IPS-15b (cell line): Measurements from ENCODE around the gene KCNQ2.
A peak's percentile ranks its signal among the peaks of the same experiment; 100 is the strongest.

ENCODE experiments used
- H3K27me3 ChIP-seq: one replicate; pipeline ENCODE4 v1.6.1; 2013; ENCODE audit warnings: low read length; ENCODE audit not compliant: control insufficient read depth, insufficient read depth
- H3K36me3 ChIP-seq: one replicate; pipeline ENCODE4 v1.6.1; 2013; ENCODE audit warnings: low read length; ENCODE audit not compliant: control insufficient read depth, insufficient read depth
- H3K4me1 ChIP-seq: one replicate; pipeline ENCODE4 v1.6.1; 2013; ENCODE audit warnings: mild to moderate bottlenecking, low read length; ENCODE audit not compliant: control insufficient read depth, insufficient read depth
- H3K4me3 ChIP-seq: one replicate; pipeline ENCODE4 v1.5.1; 2013; ENCODE audit warnings: low read depth, low read length
- H3K9ac ChIP-seq: one replicate; pipeline ENCODE4 v1.6.1; 2013; ENCODE audit warnings: low read depth, mild to moderate bottlenecking, low read length
- H3K9me3 ChIP-seq: one replicate; pipeline ENCODE4 v1.6.1; 2013; ENCODE audit warnings: mild to moderate bottlenecking, low read length; ENCODE audit not compliant: control insufficient read depth, insufficient read depth

Gene KCNQ2

DNA sequence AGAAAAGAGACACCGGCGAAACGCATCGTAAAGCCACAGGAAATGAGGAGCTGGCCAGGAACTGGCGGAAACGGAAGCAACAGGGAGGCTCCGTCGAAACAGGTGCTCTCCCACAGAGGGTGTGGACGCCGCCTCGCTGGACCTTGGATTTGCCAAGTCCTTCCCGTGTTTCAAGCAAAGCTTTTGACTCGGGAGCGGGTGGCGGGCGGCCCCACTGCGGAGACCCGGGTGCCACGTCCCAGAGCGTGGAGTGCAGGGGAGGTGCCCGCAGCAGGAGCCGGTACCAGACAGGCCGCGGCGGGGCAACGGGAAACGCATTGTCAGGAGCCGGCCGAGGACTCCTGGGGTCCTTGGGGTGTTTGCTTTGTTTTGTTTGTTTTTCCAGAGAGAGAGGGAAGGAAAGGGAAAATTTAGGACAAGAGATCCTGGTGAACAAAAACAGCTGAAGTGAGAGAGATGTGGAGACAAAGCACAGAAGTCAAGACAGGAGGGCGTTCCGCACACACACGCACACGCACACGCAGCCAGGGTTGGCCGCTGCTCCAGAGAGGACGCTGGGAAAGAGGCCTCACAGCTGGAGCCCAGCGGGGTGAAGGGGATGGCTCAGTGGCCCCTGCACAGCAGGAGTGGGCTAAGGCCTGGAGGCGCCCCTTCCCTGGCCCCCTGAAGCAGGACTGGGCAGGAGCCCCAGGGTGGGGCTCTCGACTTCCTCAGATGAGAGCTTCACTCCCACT lies 60.4 kb downstream of the KCNQ2 start:
- Histone ChIP-seq H3K9ac (no peak overlapping the region), H3K4me1 (no peaks in the 10 kb centered on the region), H3K9me3 (no peaks in the 10 kb centered on the region), H3K4me3 (no peak overlapping the region), H3K27me3 (no peaks in the 10 kb centered on the region), H3K36me3 (peaks cover 2% of the 10 kb centered on the region)

DNA sequence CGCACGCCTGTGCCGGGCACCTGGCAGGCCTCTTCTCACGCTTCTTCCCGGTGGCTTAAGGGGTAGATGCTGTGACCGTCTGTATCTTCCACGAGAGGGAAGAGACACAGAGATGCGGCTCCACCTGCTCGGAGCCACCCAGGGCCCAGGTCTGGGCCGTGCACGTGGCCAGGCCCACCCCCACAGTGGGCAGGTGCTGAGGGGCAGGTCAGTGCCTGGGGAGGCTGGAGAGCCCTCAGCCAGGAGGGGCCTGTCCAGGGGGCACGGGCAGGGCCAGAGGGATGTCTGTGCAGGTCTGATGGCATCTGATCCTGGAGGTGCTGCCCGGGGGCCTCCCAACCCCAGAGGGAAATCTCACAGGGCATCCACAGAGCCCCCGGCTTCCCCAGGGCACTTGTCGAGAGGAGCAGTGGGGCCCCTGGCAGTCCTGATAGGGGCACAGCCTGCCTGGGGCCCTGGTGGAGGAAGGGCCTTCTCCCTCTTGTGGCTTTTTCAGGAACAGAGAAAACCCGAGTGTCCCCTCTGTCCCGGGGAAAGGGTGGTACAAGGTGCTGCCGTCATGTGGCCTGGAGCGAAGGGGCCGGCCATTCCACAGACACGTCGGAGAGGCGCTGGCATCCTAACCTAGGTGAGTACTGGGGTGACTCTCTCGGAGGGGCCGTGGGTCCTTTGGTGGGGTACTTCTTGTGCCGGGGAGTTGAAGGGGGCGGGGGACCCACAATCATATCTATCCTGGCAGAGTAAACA lies 61.1 kb downstream of the KCNQ2 start:
- Histone ChIP-seq H3K4me1 (no peaks in the 10 kb centered on the region), H3K4me3 (no peak overlapping the region), H3K36me3 (peaks cover 2% of the 10 kb centered on the region), H3K9ac (no peak overlapping the region), H3K9me3 (no peaks in the 10 kb centered on the region), H3K27me3 (no peaks in the 10 kb centered on the region)

DNA sequence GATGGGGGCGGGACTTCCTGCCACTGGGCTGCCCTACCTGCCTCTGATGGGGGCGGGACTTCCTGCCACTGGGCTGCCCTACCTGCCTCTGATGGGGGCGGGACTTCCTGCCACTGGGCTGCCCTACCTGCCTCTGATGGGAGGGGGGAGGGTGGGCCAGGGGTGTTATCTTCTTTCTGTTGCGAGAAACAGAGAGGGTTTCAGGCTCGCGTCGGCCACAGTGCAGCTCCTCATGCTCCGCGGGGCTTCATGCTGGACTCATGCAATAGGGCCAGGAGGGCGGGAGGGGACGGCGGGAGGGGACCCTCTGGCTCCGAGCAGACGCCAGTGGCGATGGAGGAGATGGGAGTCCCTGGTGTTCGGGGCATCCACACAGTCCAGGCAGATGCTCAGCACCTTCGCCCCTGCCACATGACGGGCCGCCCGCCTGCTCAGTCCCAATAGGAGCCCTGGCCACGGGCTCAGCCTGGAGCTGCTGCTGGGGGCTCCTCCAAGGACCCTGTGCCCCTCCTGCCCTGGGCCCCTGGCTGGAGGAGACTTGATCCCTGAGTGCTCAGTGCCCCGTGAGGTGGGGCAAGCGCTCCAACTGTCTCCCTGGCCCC lies 62.5 kb downstream of the KCNQ2 start:
- H3K9me3 ChIP-seq = no peaks in the 10 kb centered on the region
- no peaks in the 10 kb centered on the region for H3K4me1 ChIP-seq
- H3K36me3 ChIP-seq = peaks cover 2% of the 10 kb centered on the region
- no peak overlapping the region for H3K4me3 ChIP-seq
- H3K9ac ChIP-seq = no peak overlapping the region
- no peaks in the 10 kb centered on the region for H3K27me3 ChIP-seq

DNA sequence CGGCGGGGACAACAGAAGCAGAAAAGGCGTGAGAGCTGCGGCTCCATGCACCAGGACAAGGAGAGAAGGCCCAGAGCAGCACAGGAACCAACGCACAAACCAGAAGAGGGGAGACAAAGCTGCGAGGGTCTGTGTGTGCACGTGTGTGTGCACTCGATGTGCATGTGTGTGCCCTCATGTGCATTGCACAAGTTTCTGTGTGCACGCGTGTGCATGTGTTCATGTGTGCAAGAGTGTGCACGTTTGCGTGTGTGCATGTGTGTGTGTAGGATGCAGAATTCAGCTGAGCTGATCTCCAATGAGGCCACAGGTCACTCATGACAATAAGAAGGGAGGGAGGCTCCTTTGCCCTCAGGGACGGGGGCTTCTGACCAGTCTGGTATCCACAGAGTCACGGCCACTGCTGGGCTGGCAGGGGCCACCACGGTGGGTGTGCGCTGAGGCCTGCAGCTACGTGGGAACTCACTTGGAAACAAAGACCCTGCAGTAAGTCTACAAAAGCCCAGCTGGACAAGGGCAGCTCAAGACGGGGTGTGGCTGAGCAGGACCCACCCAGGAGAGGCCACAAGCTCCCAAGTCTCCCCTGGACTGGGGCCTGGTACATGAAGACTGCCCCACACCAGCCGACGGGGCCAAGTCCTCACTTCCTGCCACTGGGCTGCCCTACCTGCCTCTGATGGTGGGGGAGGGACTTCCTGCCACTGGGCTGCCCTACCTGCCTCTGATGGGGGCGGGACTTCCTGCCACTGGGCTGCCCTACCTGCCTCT lies 63.2 kb downstream of the KCNQ2 start:
- Histone ChIP-seq H3K4me3 (no peak overlapping the region), H3K9ac (peak overlapping the region; percentile 60), H3K9me3 (no peaks in the 10 kb centered on the region), H3K4me1 (no peaks in the 10 kb centered on the region), H3K27me3 (no peaks in the 10 kb centered on the region), H3K36me3 (peaks cover 2% of the 10 kb centered on the region)

- no peaks in the 10 kb centered on the region for H3K27me3 ChIP-seq
These were observed 63.8 kb downstream of the KCNQ2 start for GRCh38 chr20:63408684-63409046.

GRCh38 chr20:63407928-63408683 lies 64.3 kb downstream of the KCNQ2 start:
- Histone ChIP-seq H3K36me3 (no peaks in the 10 kb centered on the region), H3K9me3 (no peaks in the 10 kb centered on the region), H3K27me3 (no peaks in the 10 kb centered on the region), H3K4me3 (no peak overlapping the region), H3K4me1 (no peaks in the 10 kb centered on the region), H3K9ac (no peak overlapping the region)

More at GRCh38 chr20:63408684-63409046, 63.8 kb downstream of the KCNQ2 start:
- no peaks in the 10 kb centered on the region for H3K4me1 ChIP-seq
- peaks cover 2% of the 10 kb centered on the region for H3K36me3 ChIP-seq
- no peaks in the 10 kb centered on the region for H3K9me3 ChIP-seq
- H3K4me3 ChIP-seq = no peak overlapping the region
- H3K9ac ChIP-seq = no peak overlapping the region

GRCh38 chr20:63406617-63407245 lies 65.7 kb downstream of the KCNQ2 start:
- H3K27me3 ChIP-seq = no peaks in the 10 kb centered on the region
- no peaks in the 10 kb centered on the region for H3K4me1 ChIP-seq
- H3K9me3 ChIP-seq = no peaks in the 10 kb centered on the region
- H3K4me3 ChIP-seq = no peak overlapping the region
- no peaks in the 10 kb centered on the region for H3K36me3 ChIP-seq
- no peak overlapping the region for H3K9ac ChIP-seq

DNA sequence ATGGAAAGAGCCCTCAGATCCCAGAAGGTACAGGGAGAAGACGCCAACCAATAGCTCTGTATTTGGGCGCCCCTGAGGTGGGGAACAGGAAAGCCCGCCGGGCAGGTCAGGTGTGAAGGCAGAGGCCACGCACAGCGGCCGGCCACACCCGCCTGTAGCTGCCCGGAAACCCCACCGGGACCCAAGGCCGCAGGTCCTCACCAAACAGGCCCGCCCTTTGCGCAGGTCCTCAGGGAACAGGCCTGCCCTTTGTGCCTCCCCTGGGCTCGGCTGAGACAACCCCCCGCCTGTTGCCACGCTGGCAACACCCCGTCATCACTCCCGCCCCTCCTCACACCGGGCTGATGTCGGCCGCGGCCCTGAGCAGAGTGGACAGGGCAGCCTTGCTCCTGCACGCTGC lies 66.4 kb downstream of the KCNQ2 start:
- Histone ChIP-seq H3K9ac (no peak overlapping the region), H3K27me3 (no peaks in the 10 kb centered on the region), H3K36me3 (no peaks in the 10 kb centered on the region), H3K9me3 (no peaks in the 10 kb centered on the region), H3K4me1 (no peaks in the 10 kb centered on the region), H3K4me3 (no peak overlapping the region)

- Histone ChIP-seq H3K36me3 (no peaks in the 10 kb centered on the region), H3K4me3 (no peak overlapping the region), H3K9me3 (no peaks in the 10 kb centered on the region), H3K27me3 (no peaks in the 10 kb centered on the region), H3K9ac (peak overlapping the region; percentile 24), H3K4me1 (no peaks in the 10 kb centered on the region)
These were observed 67.2 kb downstream of the KCNQ2 start for GRCh38 chr20:63405102-63405730.

GRCh38 chr20:63404129-63405085 lies 68.0 kb downstream of the KCNQ2 start:
- no peaks in the 10 kb centered on the region for H3K9me3 ChIP-seq
- H3K36me3 ChIP-seq = no peaks in the 10 kb centered on the region
- H3K27me3 ChIP-seq = no peaks in the 10 kb centered on the region

More at GRCh38 chr20:63404129-63405085, 68.0 kb downstream of the KCNQ2 start:
- no peaks in the 10 kb centered on the region for H3K4me1 ChIP-seq
- H3K9ac ChIP-seq = peak overlapping the region; percentile 24
- H3K4me3 ChIP-seq = no peak overlapping the region
